A549 (cell line): Measurements from ENCODE around the gene DYNLT2B. TPM values are rescaled to one million over a fixed set of nuclear protein-coding genes. Genes with fewer than 3 reads are reported as not detected.

Source experiments
- ATAC-seq, 2 experiments: fragments of 200-7000 bp in 1 of 2; fragments of >200 bp in 1 of 2; cut with Nextera tagmentation in 1 of 2; cut with Tn5 transposase in 1 of 2; 3 replicates each; pipeline versions ENCODE4 v1.8.0 to v1.9.1; 2018 to 2020; ENCODE audit warnings: mild to moderate bottlenecking in 1 of 2, moderate library complexity in 1 of 2
- CTCF ChIA-PET: fragments of 300-600 bp; sonication (Branson Sonifier 250); formaldehyde crosslinking; extraction: SDS; loops from one replicate; lab custom pipeline; 2021; ENCODE audit warnings: antibody characterized with exemption, inconsistent platforms; lab: Yijun Ruan, JAX
- POLR2A ChIA-PET: fragments of 350-600 bp; formaldehyde crosslinking; extraction: SDS; loops from one replicate; lab custom pipeline; 2021; ENCODE audit warnings: antibody characterized with exemption, inconsistent platforms; lab: Yijun Ruan, JAX
- DNase-seq, 2 experiments: peaks; one replicate each; pipeline versions ENCODE4 v3.0.0 to v3.0.0-alpha.2; 2011 to 2016; ENCODE audit warnings: low read depth in 1 of 2, low spot score in 1 of 2
- FAIRE-seq: peaks from 2 replicates; lab custom pipeline; 2011; peaks lifted over from hg19 to GRCh38; lab: Jason Lieb, UNC
- H3K27ac ChIP-seq, 2 experiments: fragments of >200 bp; sonication (Bioruptor Twin); formaldehyde crosslinking; 3 replicates each; pipeline ENCODE4 v1.5.1; 2016 to 2017
- H3K4me1 ChIP-seq: fragments of >200 bp; sonication (Bioruptor Twin); formaldehyde crosslinking; 3 replicates; pipeline ENCODE4 v1.6.1; 2016
- H3K4me2 ChIP-seq: fragments of >200 bp; sonication (Bioruptor Twin); formaldehyde crosslinking; 3 replicates; pipeline ENCODE4 v1.6.1; 2016
- H3K4me3 ChIP-seq: fragments of >200 bp; sonication (Bioruptor Twin); formaldehyde crosslinking; 3 replicates; pipeline ENCODE4 v1.5.1; 2016
- H3K9me3 ChIP-seq: fragments of >200 bp; sonication (Bioruptor Twin); formaldehyde crosslinking; 3 replicates; pipeline ENCODE4 v1.6.1; 2016
- BCL3 ChIP-seq: fragments of >200 bp; sonication (Bioruptor Twin); formaldehyde crosslinking; IDR thresholded peaks from 3 replicates; pipeline ENCODE4 v1.6.1; 2016
- CBX8 ChIP-seq: fragments of 200-600 bp; sonication (generic); IDR thresholded peaks from 2 replicates; pipeline ENCODE4 v1.6.1; 2016
- CEBPB ChIP-seq, 2 experiments: fragments of >200 bp in 1 of 2; sonication (Bioruptor Twin) in 1 of 2; formaldehyde crosslinking in 1 of 2; IDR thresholded peaks; 2 replicates each; pipeline ENCODE4 v1.6.1; 2012 to 2016
- EHF ChIP-seq: fragments of 250-450 bp; sonication (Bioruptor Pico); IDR thresholded peaks from 2 replicates; pipeline ENCODE4 v1.5.0; 2020; ENCODE audit warnings: mild to moderate bottlenecking
- FOSB ChIP-seq: fragments of 250-450 bp; sonication (Bioruptor Pico); IDR thresholded peaks from 2 replicates; pipeline ENCODE4 v1.5.0; 2020; ENCODE audit warnings: mild to moderate bottlenecking, moderate library complexity
- FOSL2 ChIP-seq, 2 experiments: fragments of 450-650 bp in 1 of 2; fragments of >200 bp in 1 of 2; sonication (Bioruptor Twin) in 1 of 2; formaldehyde crosslinking; IDR thresholded peaks; 2 replicates each; pipeline versions ENCODE4 v1.5.0 to v1.6.1; 2016 to 2020; ENCODE audit warnings: mild to moderate bottlenecking in 1 of 2, moderate library complexity in 1 of 2
- FOXS1 ChIP-seq: fragments of 250-450 bp; sonication (Bioruptor Pico); IDR thresholded peaks from 2 replicates; pipeline ENCODE4 v1.5.0; 2020; ENCODE audit warnings: mild to moderate bottlenecking, moderate library complexity
- GATA3 ChIP-seq: IDR thresholded peaks from 2 replicates; pipeline ENCODE4 v1.6.1; 2012; ENCODE audit warnings: borderline replicate concordance
- HEYL ChIP-seq: fragments of 250-450 bp; sonication (Bioruptor Pico); IDR thresholded peaks from 2 replicates; pipeline ENCODE4 v1.8.0; 2021; ENCODE audit warnings: mild to moderate bottlenecking, moderate library complexity
- HMGXB4 ChIP-seq: fragments of 250-450 bp; sonication (Bioruptor Pico); IDR thresholded peaks from 2 replicates; pipeline ENCODE4 v1.5.0; 2021; ENCODE audit warnings: mild to moderate bottlenecking, moderate library complexity, borderline replicate concordance
- JUN ChIP-seq, 2 experiments: fragments of >200 bp; sonication (Bioruptor Twin); formaldehyde crosslinking; IDR thresholded peaks; 2 replicates in 1 of 2; 3 replicates in 1 of 2; pipeline ENCODE4 v1.6.1; 2016 to 2017
- KDM1A ChIP-seq: fragments of 200-600 bp; sonication (generic); IDR thresholded peaks from 2 replicates; pipeline ENCODE4 v1.6.1; 2016; ENCODE audit warnings: low read depth, mild to moderate bottlenecking
- KDM5A ChIP-seq: fragments of 200-600 bp; sonication (generic); IDR thresholded peaks from 2 replicates; pipeline ENCODE4 v1.6.1; 2016; ENCODE audit warnings: antibody characterized with exemption, mild to moderate bottlenecking
- MAFK ChIP-seq: fragments of 450-650 bp; IDR thresholded peaks from 2 replicates; pipeline ENCODE4 v1.6.1; 2014; ENCODE audit not compliant: partially characterized antibody
- MAZ ChIP-seq: fragments of 150-350 bp; IDR thresholded peaks from 2 replicates; pipeline ENCODE4 v1.6.1; 2014; ENCODE audit warnings: antibody characterized with exemption, low read depth, low read length, borderline replicate concordance
- NFE2L2 ChIP-seq: fragments of 150-350 bp; conservative IDR thresholded peaks from 2 replicates; pipeline ENCODE4 v1.6.1; 2014; ENCODE audit warnings: low read length
- NR3C1 ChIP-seq: fragments of >200 bp; sonication (Bioruptor Twin); formaldehyde crosslinking; IDR thresholded peaks from 3 replicates; pipeline ENCODE4 v1.6.1; 2017
- POLR2A ChIP-seq: IDR thresholded peaks from 2 replicates; pipeline ENCODE4 v1.6.1; 2012; ENCODE audit warnings: mild to moderate bottlenecking, low read length
- POLR2AphosphoS2 ChIP-seq: conservative IDR thresholded peaks from 2 replicates; pipeline ENCODE4 v1.6.1; 2012; ENCODE audit warnings: low read length, improper control_type of control experiment, inconsistent platforms
- RCOR1 ChIP-seq: fragments of 150-350 bp; IDR thresholded peaks from 2 replicates; pipeline ENCODE4 v1.6.1; 2014; ENCODE audit warnings: antibody characterized with exemption, low read length, low read depth
- RNF2 ChIP-seq: fragments of 200-600 bp; sonication (generic); IDR thresholded peaks from 2 replicates; pipeline ENCODE4 v1.6.1; 2016; ENCODE audit warnings: low read depth, mild to moderate bottlenecking, antibody characterized with exemption, moderate library complexity, borderline replicate concordance
- ZC3H11A ChIP-seq: fragments of 450-650 bp; IDR thresholded peaks from 2 replicates; pipeline ENCODE4 v1.6.1; 2014; ENCODE audit warnings: antibody characterized with exemption, mild to moderate bottlenecking
- ZSCAN20 ChIP-seq: fragments of 250-450 bp; sonication (Bioruptor Pico); IDR thresholded peaks from 2 replicates; pipeline ENCODE4 v1.8.0; 2022; ENCODE audit warnings: mild to moderate bottlenecking, moderate library complexity
- WGBS: methylation state at CpG from one replicate; pipeline ENCODE4 v1.1.6; 2017; ENCODE audit errors: missing lambda C conversion rate; 5-methylcytosine and 5-hydroxymethylcytosine counted together
- polyA plus RNA-seq, 4 experiments: library from polyadenylated mRNA; depleted of rRNA in 3 of 4; stranded (reverse); fragments of >200 nt; fragmentation: RNase III in 1 of 4; extraction: RNeasy Plus Mini Kit Qiagen cat#74134 plus additional on column Dnase treatment in 1 of 4; gene quantifications; 2 replicates in 3 of 4; 3 replicates in 1 of 4; pipeline ENCODE4 v1.2.3, GENCODE V29; 2011 to 2017
- TF ChIP-seq, protein P1 (sequence below): fragments of >200 bp; sonication (Bioruptor Twin); formaldehyde crosslinking; IDR thresholded peaks from 2 replicates; pipeline ENCODE4 v1.6.1; 2016
- TF ChIP-seq, protein P2 (sequence below): fragments of >200 bp; sonication (Bioruptor Twin); formaldehyde crosslinking; IDR thresholded peaks from 3 replicates; pipeline ENCODE4 v1.5.1; 2016
- TF ChIP-seq, protein P3 (sequence below): IDR thresholded peaks from 2 replicates; pipeline ENCODE4 v1.6.1; 2012

DYNLT2B gene
- polyA plus RNA-seq, 2 of the 4 experiments (the other 2 are of a cell fraction) = 34.7 to 34.9 TPM

DNA sequence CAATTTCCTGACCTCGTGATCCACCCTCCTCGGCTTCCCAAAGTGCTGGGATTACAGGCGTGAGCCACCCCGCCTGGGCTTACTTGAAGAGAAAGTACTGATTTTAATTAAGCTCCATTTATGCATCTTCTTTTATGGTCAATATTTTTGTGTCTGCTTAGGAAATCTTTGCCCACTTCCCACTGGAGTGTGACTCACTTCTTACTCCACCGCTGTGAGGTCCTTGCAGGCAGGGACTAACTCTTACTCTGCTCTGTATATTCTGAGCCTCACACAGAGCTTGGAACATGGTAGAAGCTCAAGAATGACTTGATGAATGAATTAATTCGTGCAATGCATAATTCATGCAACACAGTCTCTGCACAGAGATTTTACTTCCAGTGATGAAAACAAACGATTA is 23.1 kb upstream of the DYNLT2B start:
- Histone ChIP-seq H3K4me2 (peak overlapping the region; percentile 78; the same call in 1 of the 3 replicates), H3K27ac (peak overlapping the region; percentile 88 to 90; a peak in 4 of 6 replicates), H3K9me3 (no peaks in the 10 kb centered on the region), H3K4me3 (no peak overlapping the region), H3K4me1 (peaks cover 47% of the 10 kb centered on the region)
- TF ChIP-seq ZSCAN20 (CRISPR knock-in tag) = no peak
- no peak for TF ChIP-seq NR3C1
- TF ChIP-seq, protein P1, sequence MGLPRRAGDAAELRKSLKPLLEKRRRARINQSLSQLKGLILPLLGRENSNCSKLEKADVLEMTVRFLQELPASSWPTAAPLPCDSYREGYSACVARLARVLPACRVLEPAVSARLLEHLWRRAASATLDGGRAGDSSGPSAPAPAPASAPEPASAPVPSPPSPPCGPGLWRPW = no peak
- FAIRE-seq (no peak), ATAC-seq (no peak), DNase-seq (no peak)
- 84% methylated on average over 7 of the region's 7 CpGs for WGBS
- CTCF ChIA-PET = no interaction called here
- POLR2A ChIA-PET = no interaction called here

DNA sequence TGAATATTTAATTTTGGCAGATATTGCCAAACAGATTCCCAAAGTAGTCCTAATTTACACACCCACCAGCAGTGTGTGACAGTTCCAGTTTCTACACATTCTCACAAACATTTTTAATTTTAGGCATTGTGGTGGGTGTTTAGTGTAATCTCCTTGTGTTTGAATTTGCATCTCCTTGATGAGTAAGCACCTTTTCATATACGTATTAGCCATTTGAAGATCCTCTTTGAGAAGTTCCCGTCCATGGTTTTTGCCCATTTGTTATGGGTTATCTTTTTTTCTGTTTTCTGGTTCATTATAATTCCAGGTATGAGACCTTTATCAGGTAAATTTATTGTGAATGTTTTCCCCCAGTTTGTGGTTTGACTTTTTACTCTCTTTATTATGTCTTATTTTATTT is 22.4 kb upstream of the DYNLT2B start:
- no peak for FAIRE-seq
- TF ChIP-seq, protein P1 = no peak
- TF ChIP-seq KDM5A (no peak), MAFK (peak; percentile 22), JUN (IDR thresholded peaks at IDR 0.05) (no peak)
- TF ChIP-seq, all 56 proteins: peak for 1
- Histone ChIP-seq H3K27ac (peak overlapping the region; percentile 88 to 90), H3K4me3 (no peak overlapping the region), H3K4me2 (peak overlapping the region; percentile 78), H3K9me3 (no peaks in the 10 kb centered on the region), H3K4me1 (peaks cover 48% of the 10 kb centered on the region)
- POLR2A ChIA-PET = no interaction called here
- DNase-seq (no peak), ATAC-seq (no peak)
- 69% methylated on average over 2 of the region's 2 CpGs for WGBS
- CTCF ChIA-PET = no interaction called here

- POLR2A ChIA-PET = no interaction called here
- CTCF ChIA-PET = interaction anchor here (0.8 kb wide), 1 partner anchor 84 kb away, joined by 3 read pairs; no protein-coding TSS in a partner anchor
- no peak overlapping the region for H3K4me3 ChIP-seq
- peak overlapping the region; percentile 78 for H3K4me2 ChIP-seq
- no peaks in the 10 kb centered on the region for H3K9me3 ChIP-seq
- DNase-seq (peak in 1 of 2 experiments; percentile 77), FAIRE-seq (no peak), ATAC-seq (peak; percentile 44 to 58; a peak in 3 of 6 replicates)
- WGBS = 63% methylated on average over 21 of the region's 21 CpGs
- peak overlapping the region; percentile 88 to 90 for H3K27ac ChIP-seq
- peaks cover 48% of the 10 kb centered on the region for H3K4me1 ChIP-seq
- TF ChIP-seq HMGXB4 (no peak), FOXS1 (CRISPR knock-in tag) (no peak), EHF (CRISPR knock-in tag) (peak; percentile 21; the same call in 1 of the 2 replicates), FOSL2 (IDR thresholded peaks at IDR 0.05) (peak; percentile 29; the same call in 1 of the 2 replicates), FOSL2 (CRISPR knock-in tag; IDR thresholded peaks at IDR 0.05) (peak; percentile 87), MAFK (peak; percentile 95), RCOR1 (no peak), POLR2AphosphoS2 (no peak), CBX8 (no peak), HEYL (0 out of 2 replicates have a peak, but pooled peaks have one; percentile 19), BCL3 (no peak), KDM5A (no peak), NR3C1 (no peak), FOSB (CRISPR knock-in tag) (no peak), ZC3H11A (no peak), GATA3 (no peak), NFE2L2 (peak; percentile 91), MAZ (no peak), RNF2 (no peak), POLR2A (no peak), KDM1A (no peak), CEBPB (IDR thresholded peaks at IDR 0.05) (no peak)
- TF ChIP-seq, protein P1 = no peak
- TF ChIP-seq, protein P2, sequence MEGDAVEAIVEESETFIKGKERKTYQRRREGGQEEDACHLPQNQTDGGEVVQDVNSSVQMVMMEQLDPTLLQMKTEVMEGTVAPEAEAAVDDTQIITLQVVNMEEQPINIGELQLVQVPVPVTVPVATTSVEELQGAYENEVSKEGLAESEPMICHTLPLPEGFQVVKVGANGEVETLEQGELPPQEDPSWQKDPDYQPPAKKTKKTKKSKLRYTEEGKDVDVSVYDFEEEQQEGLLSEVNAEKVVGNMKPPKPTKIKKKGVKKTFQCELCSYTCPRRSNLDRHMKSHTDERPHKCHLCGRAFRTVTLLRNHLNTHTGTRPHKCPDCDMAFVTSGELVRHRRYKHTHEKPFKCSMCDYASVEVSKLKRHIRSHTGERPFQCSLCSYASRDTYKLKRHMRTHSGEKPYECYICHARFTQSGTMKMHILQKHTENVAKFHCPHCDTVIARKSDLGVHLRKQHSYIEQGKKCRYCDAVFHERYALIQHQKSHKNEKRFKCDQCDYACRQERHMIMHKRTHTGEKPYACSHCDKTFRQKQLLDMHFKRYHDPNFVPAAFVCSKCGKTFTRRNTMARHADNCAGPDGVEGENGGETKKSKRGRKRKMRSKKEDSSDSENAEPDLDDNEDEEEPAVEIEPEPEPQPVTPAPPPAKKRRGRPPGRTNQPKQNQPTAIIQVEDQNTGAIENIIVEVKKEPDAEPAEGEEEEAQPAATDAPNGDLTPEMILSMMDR = no peak
- TF ChIP-seq, protein P3, sequence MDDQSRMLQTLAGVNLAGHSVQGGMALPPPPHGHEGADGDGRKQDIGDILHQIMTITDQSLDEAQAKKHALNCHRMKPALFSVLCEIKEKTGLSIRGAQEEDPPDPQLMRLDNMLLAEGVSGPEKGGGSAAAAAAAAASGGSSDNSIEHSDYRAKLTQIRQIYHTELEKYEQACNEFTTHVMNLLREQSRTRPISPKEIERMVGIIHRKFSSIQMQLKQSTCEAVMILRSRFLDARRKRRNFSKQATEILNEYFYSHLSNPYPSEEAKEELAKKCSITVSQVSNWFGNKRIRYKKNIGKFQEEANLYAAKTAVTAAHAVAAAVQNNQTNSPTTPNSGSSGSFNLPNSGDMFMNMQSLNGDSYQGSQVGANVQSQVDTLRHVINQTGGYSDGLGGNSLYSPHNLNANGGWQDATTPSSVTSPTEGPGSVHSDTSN = no peak
Observed at GRCh38 chr3:196339493-196340254, 21.6 kb upstream of the DYNLT2B start.
